ENCODE data around the gene KRTDAP.
"Not testable (repeated sequence)": the region's sequence is repeated elsewhere in the genome, so short reads cannot be mapped to it uniquely, and the experiment has no call there.

KRTDAP gene

DNA sequence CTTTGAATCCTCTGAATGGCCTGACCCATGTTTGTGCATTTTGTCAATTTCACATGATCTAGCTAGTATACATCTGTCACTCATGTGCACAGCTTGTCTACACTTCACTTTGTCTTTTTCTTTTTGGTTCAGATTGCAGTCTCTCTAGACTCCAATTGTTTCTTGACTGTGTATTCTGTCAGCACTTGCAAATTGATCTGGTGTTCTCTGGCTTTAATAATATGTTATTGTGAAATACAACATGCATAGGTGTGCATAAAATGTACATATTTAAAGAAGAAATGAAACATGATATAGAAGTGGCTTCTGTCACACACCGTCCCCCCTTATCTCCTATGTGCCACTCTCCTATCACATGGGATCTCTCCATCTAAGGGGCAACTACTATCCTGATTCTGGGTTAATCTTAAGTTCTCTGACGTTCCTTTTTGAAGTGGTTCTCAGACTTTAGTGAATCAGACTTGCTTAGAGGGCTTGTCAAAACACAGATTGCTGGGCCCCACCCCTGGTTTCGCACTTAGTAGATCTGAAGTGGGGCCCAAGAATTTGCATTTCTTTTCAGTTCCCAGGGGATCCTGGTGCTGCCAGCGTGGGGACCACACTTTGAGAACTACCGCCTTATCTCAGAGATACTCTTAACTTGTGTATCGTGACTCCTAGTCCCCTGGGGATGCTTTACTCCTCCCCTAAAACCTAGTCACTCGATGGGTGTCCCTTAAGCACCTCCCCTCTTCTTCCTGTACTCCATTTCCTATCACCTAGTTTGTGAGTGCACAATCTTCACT is 5.8 kb downstream of the KRTDAP start:
- no peaks in the 10 kb centered on the region for H3K9me3 ChIP-seq (ENCODE audit: control insufficient read depth, insufficient read depth, low read length)
- H3K4me1 ChIP-seq (ENCODE audit: insufficient read depth, low read length) = no peaks in the 10 kb centered on the region
- no peaks in the 10 kb centered on the region for H3K36me3 ChIP-seq (ENCODE audit: insufficient read depth, low read length)
- no peak overlapping the region for H3K9ac ChIP-seq (ENCODE audit: low read depth, low read length)

DNA sequence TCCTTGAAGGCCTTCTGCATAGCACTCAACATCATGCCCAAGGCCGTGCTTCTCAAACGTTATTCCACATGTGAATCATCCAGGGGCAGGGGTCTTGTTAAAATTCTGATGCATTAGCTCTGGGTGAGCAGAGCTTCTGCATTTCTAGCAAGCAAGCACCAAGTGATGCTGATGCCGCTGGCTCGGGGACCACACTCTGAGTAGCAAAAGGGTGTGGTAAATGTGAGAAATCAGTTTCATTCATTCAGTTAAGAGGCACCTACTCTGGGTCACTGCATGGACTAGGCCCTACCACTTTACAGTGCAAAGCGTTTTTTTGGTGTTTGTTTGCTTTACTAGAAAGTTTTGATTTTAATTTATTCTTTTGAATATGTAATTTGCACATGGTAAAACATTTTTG is 7.2 kb downstream of the KRTDAP start:
- Histone ChIP-seq H3K9ac (ENCODE audit: low read depth, low read length) (no peak overlapping the region), H3K36me3 (ENCODE audit: insufficient read depth, low read length) (no peaks in the 10 kb centered on the region), H3K4me1 (ENCODE audit: insufficient read depth, low read length) (no peaks in the 10 kb centered on the region), H3K9me3 (ENCODE audit: control insufficient read depth, insufficient read depth, low read length) (no peaks in the 10 kb centered on the region)

DNA sequence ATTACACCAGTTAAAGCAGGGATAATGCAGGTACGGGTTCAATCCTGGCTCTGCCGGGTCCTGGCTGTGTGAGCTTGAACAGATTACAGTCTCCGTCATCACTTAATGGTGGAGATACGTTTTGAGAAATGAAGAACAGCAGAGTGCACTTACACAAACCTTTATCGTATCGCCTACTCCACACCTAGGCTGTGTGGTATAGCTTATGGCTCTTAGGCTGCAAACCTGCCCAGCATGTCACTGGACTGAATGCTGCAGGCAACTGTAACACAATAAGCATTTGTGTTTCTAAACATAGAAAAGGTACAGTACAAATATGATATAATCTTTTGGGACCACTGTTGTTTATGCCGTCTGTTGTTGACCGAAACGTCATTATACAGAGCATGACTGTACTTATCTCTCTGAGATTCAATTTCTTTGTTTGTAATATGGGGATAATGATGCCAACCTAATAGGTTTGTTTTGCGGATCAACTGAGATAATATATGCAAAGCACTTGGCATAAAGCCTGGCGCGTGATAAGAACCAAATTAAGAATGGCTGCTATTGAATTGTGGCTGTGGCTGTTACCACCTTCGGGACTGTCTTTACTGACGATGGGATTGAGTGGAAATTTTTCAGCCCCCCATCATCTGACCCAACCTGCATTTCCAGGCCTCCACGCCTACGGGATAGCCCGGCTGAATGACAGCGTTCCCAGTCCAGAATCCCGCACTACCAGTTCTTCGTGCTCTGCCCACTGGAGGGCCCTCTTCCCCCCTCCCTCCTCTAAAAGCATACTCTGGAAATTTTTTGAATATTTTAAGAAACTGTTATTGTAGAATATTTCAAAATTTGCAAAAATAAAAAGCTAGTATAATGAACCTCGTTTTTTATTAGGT is 11.2 kb downstream of the KRTDAP start:
- no peaks in the 10 kb centered on the region for H3K9me3 ChIP-seq (ENCODE audit: control insufficient read depth, insufficient read depth, low read length)
- no peaks in the 10 kb centered on the region for H3K36me3 ChIP-seq (ENCODE audit: insufficient read depth, low read length)
- no peak overlapping the region for H3K9ac ChIP-seq (ENCODE audit: low read depth, low read length)
- H3K4me1 ChIP-seq (ENCODE audit: insufficient read depth, low read length) = no peaks in the 10 kb centered on the region

DNA sequence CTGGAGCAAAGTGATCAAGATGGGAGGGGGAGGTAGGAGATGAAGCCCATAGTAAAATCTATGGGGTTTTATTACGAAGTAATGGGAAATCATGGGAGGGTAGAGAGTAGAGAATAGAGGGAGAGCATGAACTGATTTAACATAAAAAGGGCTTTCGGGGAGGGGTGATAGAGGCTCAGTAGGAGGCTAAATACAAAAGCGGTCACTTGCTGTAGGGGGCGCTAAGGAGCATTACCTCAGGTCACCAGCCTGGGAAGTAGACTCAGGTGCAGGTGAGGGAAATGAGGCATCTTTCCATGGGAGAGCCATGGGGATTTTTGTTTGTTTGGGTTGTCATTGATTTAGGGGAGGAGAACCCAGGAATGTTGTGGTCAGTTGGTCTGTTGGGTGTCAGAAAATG is 14.1 kb downstream of the KRTDAP start:
- Histone ChIP-seq H3K9me3 (ENCODE audit: control insufficient read depth, insufficient read depth, low read length) (no peaks in the 10 kb centered on the region), H3K36me3 (ENCODE audit: insufficient read depth, low read length) (no peaks in the 10 kb centered on the region), H3K4me1 (ENCODE audit: insufficient read depth, low read length) (no peaks in the 10 kb centered on the region), H3K9ac (ENCODE audit: low read depth, low read length) (no peak overlapping the region)

GRCh38 chr19:35474594-35474993 is 15.7 kb downstream of the KRTDAP start:
- not testable (repeated sequence) for H3K9ac ChIP-seq (ENCODE audit: low read depth, low read length); H3K4me1 ChIP-seq (ENCODE audit: insufficient read depth, low read length); H3K9me3 ChIP-seq (ENCODE audit: control insufficient read depth, insufficient read depth, low read length); H3K36me3 ChIP-seq (ENCODE audit: insufficient read depth, low read length)

- H3K9ac ChIP-seq (ENCODE audit: low read depth, low read length) = no peak overlapping the region
- H3K36me3 ChIP-seq (ENCODE audit: insufficient read depth, low read length) = no peaks in the 10 kb centered on the region
- no peaks in the 10 kb centered on the region for H3K9me3 ChIP-seq (ENCODE audit: control insufficient read depth, insufficient read depth, low read length)
- H3K4me1 ChIP-seq (ENCODE audit: insufficient read depth, low read length) = no peaks in the 10 kb centered on the region
Observed at GRCh38 chr19:35474104-35474503, 16.2 kb downstream of the KRTDAP start.

GRCh38 chr19:35471946-35472345 is 18.3 kb downstream of the KRTDAP start:
- H3K36me3 ChIP-seq (ENCODE audit: insufficient read depth, low read length) = no peaks in the 10 kb centered on the region
- H3K9ac ChIP-seq (ENCODE audit: low read depth, low read length) = no peak overlapping the region
- no peaks in the 10 kb centered on the region for H3K9me3 ChIP-seq (ENCODE audit: control insufficient read depth, insufficient read depth, low read length)
- H3K4me1 ChIP-seq (ENCODE audit: insufficient read depth, low read length) = no peaks in the 10 kb centered on the region

GRCh38 chr19:35471075-35471474 is 19.2 kb downstream of the KRTDAP start:
- not testable (repeated sequence) for H3K9ac ChIP-seq (ENCODE audit: low read depth, low read length); H3K4me1 ChIP-seq (ENCODE audit: insufficient read depth, low read length); H3K9me3 ChIP-seq (ENCODE audit: control insufficient read depth, insufficient read depth, low read length); H3K36me3 ChIP-seq (ENCODE audit: insufficient read depth, low read length)

GRCh38 chr19:35470128-35470527 is 20.1 kb downstream of the KRTDAP start:
- H3K9me3 ChIP-seq (ENCODE audit: control insufficient read depth, insufficient read depth, low read length) = no peaks in the 10 kb centered on the region
- no peaks in the 10 kb centered on the region for H3K36me3 ChIP-seq (ENCODE audit: insufficient read depth, low read length)
- H3K9ac ChIP-seq (ENCODE audit: low read depth, low read length) = no peak overlapping the region
- no peaks in the 10 kb centered on the region for H3K4me1 ChIP-seq (ENCODE audit: insufficient read depth, low read length)

GRCh38 chr19:35468637-35469036 is 21.6 kb downstream of the KRTDAP start:
- Histone ChIP-seq H3K36me3 (ENCODE audit: insufficient read depth, low read length) (no peaks in the 10 kb centered on the region), H3K9me3 (ENCODE audit: control insufficient read depth, insufficient read depth, low read length) (no peaks in the 10 kb centered on the region), H3K4me1 (ENCODE audit: insufficient read depth, low read length) (no peaks in the 10 kb centered on the region), H3K9ac (ENCODE audit: low read depth, low read length) (no peak overlapping the region)

DNA sequence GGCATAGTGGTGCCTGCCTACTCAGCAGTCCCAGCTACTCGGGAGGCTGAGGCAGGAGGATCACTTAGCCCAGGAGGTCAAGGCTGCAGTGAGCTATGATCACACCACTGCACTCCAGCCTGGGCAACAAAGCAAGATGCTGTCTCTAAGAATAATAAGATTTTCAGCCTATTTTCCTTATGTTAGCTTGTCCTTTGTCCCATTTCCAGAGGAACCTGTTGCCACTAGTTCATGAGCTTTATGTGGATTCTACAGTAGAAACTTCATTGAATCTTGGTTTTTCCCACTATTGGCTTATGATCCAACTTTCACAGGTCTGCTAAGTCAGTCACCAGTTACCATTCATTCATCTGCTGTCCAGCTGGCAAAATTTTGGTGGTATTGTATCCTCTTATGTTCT is 24.0 kb downstream of the KRTDAP start:
- Histone ChIP-seq H3K9ac (ENCODE audit: low read depth, low read length) (no peak overlapping the region), H3K36me3 (ENCODE audit: insufficient read depth, low read length) (no peaks in the 10 kb centered on the region), H3K4me1 (ENCODE audit: insufficient read depth, low read length) (no peaks in the 10 kb centered on the region), H3K9me3 (ENCODE audit: control insufficient read depth, insufficient read depth, low read length) (no peaks in the 10 kb centered on the region)

DNA sequence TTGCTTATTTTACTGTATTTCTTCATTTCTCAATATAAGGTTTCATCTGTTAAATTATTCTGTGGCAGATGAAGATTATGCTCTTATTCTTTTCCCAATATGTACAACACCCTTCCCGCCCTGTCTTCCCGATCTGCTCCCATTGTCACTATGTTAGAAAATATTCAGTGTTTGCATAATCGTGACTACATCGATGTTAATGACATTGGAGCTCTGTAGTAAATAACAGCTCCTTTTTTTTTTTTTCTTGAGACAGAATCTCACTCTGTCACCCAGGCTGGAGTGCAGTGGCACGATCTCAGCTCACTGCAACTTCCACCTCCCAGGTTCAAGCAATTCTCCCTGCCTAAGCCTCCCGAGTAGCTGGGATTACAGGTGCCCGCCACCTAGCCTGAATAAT is 27.3 kb downstream of the KRTDAP start:
- H3K9ac ChIP-seq (ENCODE audit: low read depth, low read length); H3K36me3 ChIP-seq (ENCODE audit: insufficient read depth, low read length); H3K4me1 ChIP-seq (ENCODE audit: insufficient read depth, low read length); H3K9me3 ChIP-seq (ENCODE audit: control insufficient read depth, insufficient read depth, low read length): not testable (repeated sequence)

DNA sequence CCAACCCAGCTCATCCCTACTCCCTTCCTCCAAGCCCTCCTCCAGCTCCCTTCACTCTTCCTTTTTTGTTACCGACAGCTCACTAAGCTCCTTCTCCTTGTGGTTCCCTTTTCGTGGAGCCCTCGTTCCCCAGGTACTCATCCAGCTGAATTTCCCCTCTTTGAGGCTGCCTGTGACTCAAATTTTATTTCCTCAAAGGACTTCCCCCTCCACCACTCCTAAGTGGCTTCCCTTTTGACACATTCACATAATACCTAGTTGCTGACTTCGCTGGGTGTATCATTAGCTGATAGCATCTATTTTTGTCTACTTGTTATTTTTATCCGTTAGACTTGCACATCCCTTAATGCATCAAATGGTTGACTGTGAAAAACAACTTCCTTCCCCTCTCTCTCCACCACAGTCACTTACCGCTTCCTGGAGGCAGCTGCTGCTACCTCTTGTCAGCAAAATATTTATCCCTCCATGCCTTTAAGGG is 27.7 kb downstream of the KRTDAP start:
- Histone ChIP-seq H3K4me1 (ENCODE audit: insufficient read depth, low read length) (no peaks in the 10 kb centered on the region; the same call in 1 of the 2 replicates), H3K9ac (ENCODE audit: low read depth, low read length) (no peak overlapping the region), H3K9me3 (ENCODE audit: control insufficient read depth, insufficient read depth, low read length) (no peaks in the 10 kb centered on the region), H3K36me3 (ENCODE audit: insufficient read depth, low read length) (no peaks in the 10 kb centered on the region)

- H3K9me3 ChIP-seq (ENCODE audit: control insufficient read depth, insufficient read depth, low read length); H3K4me1 ChIP-seq (ENCODE audit: insufficient read depth, low read length); H3K9ac ChIP-seq (ENCODE audit: low read depth, low read length); H3K36me3 ChIP-seq (ENCODE audit: insufficient read depth, low read length): not testable (repeated sequence)
Observed at GRCh38 chr19:35461788-35462187, 28.5 kb downstream of the KRTDAP start.

- no peak overlapping the region for H3K9ac ChIP-seq (ENCODE audit: low read depth, low read length)
- no peaks in the 10 kb centered on the region for H3K36me3 ChIP-seq (ENCODE audit: insufficient read depth, low read length)
- no peaks in the 10 kb centered on the region; the same call in 1 of the 2 replicates for H3K4me1 ChIP-seq (ENCODE audit: insufficient read depth, low read length)
Observed at GRCh38 chr19:35461060-35461459, 29.2 kb downstream of the KRTDAP start.

More at GRCh38 chr19:35461060-35461459, 29.2 kb downstream of the KRTDAP start:
- H3K9me3 ChIP-seq (ENCODE audit: control insufficient read depth, insufficient read depth, low read length) = no peaks in the 10 kb centered on the region

Data from ES-I3 (cell line).